GM23338 (cell line): Measurements from ENCODE around the gene USP36.

Source experiments
- CREB1 ChIP-seq: fragments of 250-450 bp; sonication (Bioruptor Pico); IDR thresholded peaks from 2 replicates; pipeline ENCODE4 v1.5.0; 2020; ENCODE audit warnings: low read depth, mild to moderate bottlenecking, moderate library complexity
- EZH2 ChIP-seq: fragments of 200-600 bp; sonication (generic); IDR thresholded peaks from one replicate; pipeline ENCODE4 v1.8.0; 2017; ENCODE audit warnings: antibody characterized with exemption, mild to moderate bottlenecking, low read depth; ENCODE audit not compliant: unreplicated experiment
- EZH2phosphoT487 ChIP-seq: fragments of 200-600 bp; sonication (generic); IDR thresholded peaks from one replicate; pipeline ENCODE4 v1.8.1; 2018; ENCODE audit warnings: antibody characterized with exemption; ENCODE audit not compliant: unreplicated experiment
- POLR2AphosphoS5 ChIP-seq: IDR thresholded peaks from 2 replicates; pipeline ENCODE4 v1.6.1; 2016; ENCODE audit warnings: antibody characterized with exemption, low read depth
- STAT1 ChIP-seq: IDR thresholded peaks from one replicate; pipeline ENCODE4 v1.6.1; 2016; ENCODE audit warnings: antibody characterized with exemption; ENCODE audit not compliant: unreplicated experiment
- ZNF114 ChIP-seq: fragments of 250-450 bp; sonication (Bioruptor Pico); IDR thresholded peaks from 2 replicates; pipeline ENCODE4 v1.5.0; 2020; ENCODE audit warnings: mild to moderate bottlenecking, moderate library complexity
- ZNF331 ChIP-seq: fragments of 250-450 bp; sonication (Bioruptor Pico); IDR thresholded peaks from 2 replicates; pipeline ENCODE4 v1.5.0; 2020; ENCODE audit warnings: low read depth, mild to moderate bottlenecking, moderate library complexity
- TF ChIP-seq, protein P1 (sequence below), 2 experiments: fragments of 200-600 bp in 1 of 2; sonication (generic) in 1 of 2; conservative IDR thresholded peaks; 2 replicates each; pipeline versions ENCODE4 v1.5.1 to v1.6.1; 2016 to 2017; ENCODE audit warnings: antibody characterized with exemption in 2 of 2, low read depth in 2 of 2, mild to moderate bottlenecking in 2 of 2, moderate library complexity in 1 of 2
- TF ChIP-seq, protein P2 (sequence below): IDR thresholded peaks from one replicate; pipeline ENCODE4 v1.6.1; 2018; ENCODE audit warnings: antibody characterized with exemption; ENCODE audit not compliant: unreplicated experiment

DNA sequence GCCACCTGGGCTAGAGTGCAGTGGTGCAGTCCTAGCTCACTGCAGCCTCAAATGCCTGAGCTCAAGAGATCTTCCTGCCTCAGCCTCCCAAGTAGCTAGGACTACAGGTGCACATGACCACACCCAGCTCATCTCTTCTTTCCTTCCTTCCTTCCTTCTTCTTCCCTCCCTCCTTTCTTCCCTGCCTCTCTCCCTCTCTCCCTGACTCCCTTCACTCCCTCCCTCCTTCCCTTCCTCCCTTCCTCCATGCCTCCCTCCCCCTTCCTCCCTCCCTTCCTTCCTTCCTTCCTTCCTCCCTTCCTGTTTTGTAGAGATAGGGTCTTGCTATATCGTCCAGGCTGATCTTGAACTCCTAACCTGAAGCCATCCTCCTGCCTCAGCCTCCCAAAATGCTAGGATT lies 23.5 kb upstream of the USP36 start:
- TF ChIP-seq, protein P1, sequence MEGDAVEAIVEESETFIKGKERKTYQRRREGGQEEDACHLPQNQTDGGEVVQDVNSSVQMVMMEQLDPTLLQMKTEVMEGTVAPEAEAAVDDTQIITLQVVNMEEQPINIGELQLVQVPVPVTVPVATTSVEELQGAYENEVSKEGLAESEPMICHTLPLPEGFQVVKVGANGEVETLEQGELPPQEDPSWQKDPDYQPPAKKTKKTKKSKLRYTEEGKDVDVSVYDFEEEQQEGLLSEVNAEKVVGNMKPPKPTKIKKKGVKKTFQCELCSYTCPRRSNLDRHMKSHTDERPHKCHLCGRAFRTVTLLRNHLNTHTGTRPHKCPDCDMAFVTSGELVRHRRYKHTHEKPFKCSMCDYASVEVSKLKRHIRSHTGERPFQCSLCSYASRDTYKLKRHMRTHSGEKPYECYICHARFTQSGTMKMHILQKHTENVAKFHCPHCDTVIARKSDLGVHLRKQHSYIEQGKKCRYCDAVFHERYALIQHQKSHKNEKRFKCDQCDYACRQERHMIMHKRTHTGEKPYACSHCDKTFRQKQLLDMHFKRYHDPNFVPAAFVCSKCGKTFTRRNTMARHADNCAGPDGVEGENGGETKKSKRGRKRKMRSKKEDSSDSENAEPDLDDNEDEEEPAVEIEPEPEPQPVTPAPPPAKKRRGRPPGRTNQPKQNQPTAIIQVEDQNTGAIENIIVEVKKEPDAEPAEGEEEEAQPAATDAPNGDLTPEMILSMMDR (conservative IDR thresholded peaks at IDR 0.05; ENCODE audit: low read depth in 2 of 2), result no peak
- TF ChIP-seq EZH2 (no peak), POLR2AphosphoS5 (no peak), ZNF114 (no peak), STAT1 (no peak), EZH2phosphoT487 (no peak), CREB1 (CRISPR knock-in tag) (no peak), ZNF331 (no peak)
- TF ChIP-seq, protein P2, sequence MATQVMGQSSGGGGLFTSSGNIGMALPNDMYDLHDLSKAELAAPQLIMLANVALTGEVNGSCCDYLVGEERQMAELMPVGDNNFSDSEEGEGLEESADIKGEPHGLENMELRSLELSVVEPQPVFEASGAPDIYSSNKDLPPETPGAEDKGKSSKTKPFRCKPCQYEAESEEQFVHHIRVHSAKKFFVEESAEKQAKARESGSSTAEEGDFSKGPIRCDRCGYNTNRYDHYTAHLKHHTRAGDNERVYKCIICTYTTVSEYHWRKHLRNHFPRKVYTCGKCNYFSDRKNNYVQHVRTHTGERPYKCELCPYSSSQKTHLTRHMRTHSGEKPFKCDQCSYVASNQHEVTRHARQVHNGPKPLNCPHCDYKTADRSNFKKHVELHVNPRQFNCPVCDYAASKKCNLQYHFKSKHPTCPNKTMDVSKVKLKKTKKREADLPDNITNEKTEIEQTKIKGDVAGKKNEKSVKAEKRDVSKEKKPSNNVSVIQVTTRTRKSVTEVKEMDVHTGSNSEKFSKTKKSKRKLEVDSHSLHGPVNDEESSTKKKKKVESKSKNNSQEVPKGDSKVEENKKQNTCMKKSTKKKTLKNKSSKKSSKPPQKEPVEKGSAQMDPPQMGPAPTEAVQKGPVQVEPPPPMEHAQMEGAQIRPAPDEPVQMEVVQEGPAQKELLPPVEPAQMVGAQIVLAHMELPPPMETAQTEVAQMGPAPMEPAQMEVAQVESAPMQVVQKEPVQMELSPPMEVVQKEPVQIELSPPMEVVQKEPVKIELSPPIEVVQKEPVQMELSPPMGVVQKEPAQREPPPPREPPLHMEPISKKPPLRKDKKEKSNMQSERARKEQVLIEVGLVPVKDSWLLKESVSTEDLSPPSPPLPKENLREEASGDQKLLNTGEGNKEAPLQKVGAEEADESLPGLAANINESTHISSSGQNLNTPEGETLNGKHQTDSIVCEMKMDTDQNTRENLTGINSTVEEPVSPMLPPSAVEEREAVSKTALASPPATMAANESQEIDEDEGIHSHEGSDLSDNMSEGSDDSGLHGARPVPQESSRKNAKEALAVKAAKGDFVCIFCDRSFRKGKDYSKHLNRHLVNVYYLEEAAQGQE, result no peak
